ENCODE measurements around the gene ANO10.

The ANO10 gene

GRCh38 chr3:43320288-43320687 lies 301.5 kb downstream of the ANO10 start:
- H3K27me3 Mint-ChIP-seq, result no peaks in the 10 kb centered on the region
- ATAC-seq, result no peak
- no peak overlapping the region for H3K4me3 Mint-ChIP-seq
- peaks cover 33% of the 10 kb centered on the region for H3K36me3 Mint-ChIP-seq
- H3K9me3 Mint-ChIP-seq, result no peaks in the 10 kb centered on the region
- peaks cover 49% of the 10 kb centered on the region for H3K4me1 Mint-ChIP-seq
- H3K27ac Mint-ChIP-seq, result no peak overlapping the region

GRCh38 chr3:43319794-43320193 lies 302.0 kb downstream of the ANO10 start:
- no peaks in the 10 kb centered on the region for H3K9me3 Mint-ChIP-seq
- H3K27ac Mint-ChIP-seq, result no peak overlapping the region
- H3K4me3 Mint-ChIP-seq, result no peak overlapping the region
- H3K36me3 Mint-ChIP-seq, result peaks cover 33% of the 10 kb centered on the region
- H3K27me3 Mint-ChIP-seq, result no peaks in the 10 kb centered on the region
- no peak for ATAC-seq
- H3K4me1 Mint-ChIP-seq, result peaks cover 49% of the 10 kb centered on the region

GRCh38 chr3:43319376-43319775 lies 302.4 kb downstream of the ANO10 start:
- no peak for ATAC-seq
- H3K27ac Mint-ChIP-seq, result no peak overlapping the region
- H3K36me3 Mint-ChIP-seq, result peaks cover 33% of the 10 kb centered on the region
- H3K4me3 Mint-ChIP-seq, result no peak overlapping the region
- H3K9me3 Mint-ChIP-seq, result no peaks in the 10 kb centered on the region
- no peaks in the 10 kb centered on the region for H3K27me3 Mint-ChIP-seq
- peaks cover 49% of the 10 kb centered on the region for H3K4me1 Mint-ChIP-seq

GRCh38 chr3:43317461-43318316 lies 304.1 kb downstream of the ANO10 start:
- Mint-ChIP-seq H3K4me3 (no peak overlapping the region), H3K4me1 (peaks cover 47% of the 10 kb centered on the region), H3K9me3 (peaks cover 2% of the 10 kb centered on the region), H3K27me3 (no peaks in the 10 kb centered on the region), H3K36me3 (peaks cover 42% of the 10 kb centered on the region), H3K27ac (peak overlapping the region; percentile 16)
- no peak for ATAC-seq

GRCh38 chr3:43316783-43317460 lies 304.9 kb downstream of the ANO10 start:
- Mint-ChIP-seq H3K36me3 (peaks cover 45% of the 10 kb centered on the region), H3K27ac (peak overlapping the region; percentile 16)

More at GRCh38 chr3:43316783-43317460, 304.9 kb downstream of the ANO10 start:
- no peaks in the 10 kb centered on the region for H3K27me3 Mint-ChIP-seq
- H3K4me1 Mint-ChIP-seq, result peaks cover 50% of the 10 kb centered on the region
- H3K4me3 Mint-ChIP-seq, result no peak overlapping the region
- H3K9me3 Mint-ChIP-seq, result peaks cover 4% of the 10 kb centered on the region
- ATAC-seq, result no peak

Measured in stimulated activated memory B cell treated with anti-CD40 and anti-IgM and Interleukin-4, amounts not matched to agents 10 μg/mL and 1 μg/mL and 100 μg/mL, for 72 hours (primary cell).